Gastroesophageal sphincter (tissue), 4 donors: ENCODE results near the gene ERG. TPM values are rescaled to one million over a fixed set of nuclear protein-coding genes. Genes with fewer than 3 reads are reported as not detected.

Source experiments
- ATAC-seq: fragments of 150-250 bp; one replicate; pipeline ENCODE4 v1.9.1; 2016; ENCODE audit warnings: mild to moderate bottlenecking, moderate library complexity
- H3K27ac ChIP-seq, 4 donors: fragments of 200-600 bp; sonication (generic) in 3 of 4; 1 replicate in 3 of 4; 2 replicates in 1 of 4; pipeline ENCODE4 v1.5.1; 2016 to 2019
- H3K27me3 ChIP-seq: fragments of 200-600 bp; sonication (generic); one replicate; pipeline ENCODE4 v1.5.1; 2019
- H3K36me3 ChIP-seq, 2 donors: fragments of 200-600 bp; sonication (generic); one replicate each; pipeline ENCODE4 v1.5.1; 2019; ENCODE audit warnings: control low read depth in 1 of 2
- H3K4me1 ChIP-seq, 3 donors: fragments of 200-600 bp; sonication (generic); 1 replicate in 2 of 3; 2 replicates in 1 of 3; pipeline ENCODE4 v1.5.1; 2016 to 2019; ENCODE audit warnings: control low read depth in 2 of 3
- H3K4me3 ChIP-seq, 2 donors: fragments of 200-600 bp; sonication (generic); one replicate each; pipeline ENCODE4 v1.5.1; 2019; ENCODE audit warnings: mild to moderate bottlenecking in 1 of 2, moderate library complexity in 1 of 2
- H3K9me3 ChIP-seq, 3 donors: fragments of 200-600 bp; sonication (generic); one replicate each; pipeline ENCODE4 v1.5.1; 2017 to 2019; ENCODE audit warnings: control low read depth in 2 of 3
- EP300 ChIP-seq: sonication (generic); formaldehyde crosslinking; IDR thresholded peaks from one replicate; pipeline ENCODE4 v1.6.1; 2017; ENCODE audit warnings: antibody characterized with exemption, mild to moderate bottlenecking
- POLR2A ChIP-seq, 2 donors: fragments of 450-650 bp; IDR thresholded peaks; one replicate each; pipeline ENCODE4 v1.6.1; 2017; ENCODE audit warnings: antibody characterized with exemption in 2 of 2, mild to moderate bottlenecking in 2 of 2, moderate library complexity in 1 of 2
- POLR2AphosphoS5 ChIP-seq: sonication (generic); formaldehyde crosslinking; IDR thresholded peaks from one replicate; pipeline ENCODE4 v1.6.1; 2017; ENCODE audit warnings: antibody characterized with exemption
- WGBS, 2 donors: methylation state at CpG; one replicate each; pipeline ENCODE4 v1.1.5; 2018; ENCODE audit warnings: low coverage in 1 of 2; 5-methylcytosine and 5-hydroxymethylcytosine counted together
- total RNA-seq, 4 donors: library from RNA; depleted of rRNA; stranded (reverse); fragments of >200 nt; gene quantifications; one replicate each; pipeline ENCODE4 v1.1.0, GENCODE V29; 2016
- TF ChIP-seq, protein P1 (sequence below), 4 experiments: fragments of 200-600 bp in 2 of 4; fragments of 450-650 bp in 2 of 4; sonication (generic) in 1 of 4; IDR thresholded peaks; one replicate each; pipeline ENCODE4 v1.5.1; 2017 to 2019; ENCODE audit warnings: antibody characterized with exemption in 4 of 4, mild to moderate bottlenecking in 2 of 4, moderate library complexity in 2 of 4

The ERG gene
- total RNA-seq, 4 donors from 2014 or later, result 3.3 to 12.4 (median 10.9) TPM

DNA sequence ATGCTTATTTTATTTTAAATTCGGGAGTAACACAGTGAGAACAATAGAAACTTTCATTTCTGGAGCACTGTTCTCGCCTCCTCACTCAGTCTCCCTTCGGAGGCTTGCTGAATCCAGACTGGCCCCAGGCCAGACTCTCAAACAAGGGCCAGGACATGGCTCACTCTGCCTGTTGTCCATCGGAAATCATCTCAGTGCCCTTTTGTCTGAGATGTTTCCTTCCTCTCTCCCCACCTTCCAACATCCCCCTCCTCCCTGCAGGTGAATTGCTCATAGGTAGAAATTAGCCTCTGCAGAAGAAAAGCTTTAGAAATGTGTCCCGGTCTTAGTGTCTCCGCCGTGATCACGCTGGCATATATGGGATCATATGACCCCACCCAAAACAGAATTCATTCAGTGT lies 55.2 kb downstream of the ERG start:
- TF ChIP-seq POLR2A (IDR thresholded peaks at IDR 0.05), result no peak
- no peak for TF ChIP-seq EP300
- TF ChIP-seq, protein P1, sequence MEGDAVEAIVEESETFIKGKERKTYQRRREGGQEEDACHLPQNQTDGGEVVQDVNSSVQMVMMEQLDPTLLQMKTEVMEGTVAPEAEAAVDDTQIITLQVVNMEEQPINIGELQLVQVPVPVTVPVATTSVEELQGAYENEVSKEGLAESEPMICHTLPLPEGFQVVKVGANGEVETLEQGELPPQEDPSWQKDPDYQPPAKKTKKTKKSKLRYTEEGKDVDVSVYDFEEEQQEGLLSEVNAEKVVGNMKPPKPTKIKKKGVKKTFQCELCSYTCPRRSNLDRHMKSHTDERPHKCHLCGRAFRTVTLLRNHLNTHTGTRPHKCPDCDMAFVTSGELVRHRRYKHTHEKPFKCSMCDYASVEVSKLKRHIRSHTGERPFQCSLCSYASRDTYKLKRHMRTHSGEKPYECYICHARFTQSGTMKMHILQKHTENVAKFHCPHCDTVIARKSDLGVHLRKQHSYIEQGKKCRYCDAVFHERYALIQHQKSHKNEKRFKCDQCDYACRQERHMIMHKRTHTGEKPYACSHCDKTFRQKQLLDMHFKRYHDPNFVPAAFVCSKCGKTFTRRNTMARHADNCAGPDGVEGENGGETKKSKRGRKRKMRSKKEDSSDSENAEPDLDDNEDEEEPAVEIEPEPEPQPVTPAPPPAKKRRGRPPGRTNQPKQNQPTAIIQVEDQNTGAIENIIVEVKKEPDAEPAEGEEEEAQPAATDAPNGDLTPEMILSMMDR (IDR thresholded peaks at IDR 0.05), result no peak
- no peak for TF ChIP-seq POLR2AphosphoS5
- no peaks in the 10 kb centered on the region for H3K9me3 ChIP-seq
- H3K27me3 ChIP-seq, result peaks cover 14% of the 10 kb centered on the region
- WGBS, 2 donors, result 75 to 88% methylated on average over 4 to 8 of the region's 8 CpGs
- no peak for ATAC-seq
- no peak overlapping the region for H3K4me3 ChIP-seq
- no peaks in the 10 kb centered on the region for H3K36me3 ChIP-seq
- H3K4me1 ChIP-seq, result no peaks in the 10 kb centered on the region
- H3K27ac ChIP-seq, result no peak overlapping the region

DNA sequence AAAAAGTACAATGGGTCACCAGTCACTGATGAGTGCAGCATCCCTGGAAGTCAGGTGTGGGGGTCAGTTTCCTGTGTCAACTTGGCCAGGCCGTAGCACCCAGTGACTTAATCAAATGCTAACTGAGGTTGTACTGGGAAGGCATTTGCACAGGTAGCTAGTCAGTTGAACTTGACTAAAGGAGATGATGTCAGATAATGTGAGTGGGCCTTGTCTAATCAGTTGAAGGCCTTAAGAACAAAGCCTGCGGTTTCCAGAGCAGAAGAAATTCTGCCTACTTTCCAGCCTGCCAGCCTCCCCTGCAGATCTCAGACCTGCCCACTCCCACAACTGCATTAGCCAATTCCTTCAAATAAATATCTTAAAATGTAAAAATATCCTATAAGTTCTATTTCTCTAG lies 57.1 kb downstream of the ERG start:
- TF ChIP-seq EP300 (no peak), POLR2A (IDR thresholded peaks at IDR 0.05) (no peak), POLR2AphosphoS5 (no peak)
- TF ChIP-seq, protein P1 (IDR thresholded peaks at IDR 0.05), result no peak

DNA sequence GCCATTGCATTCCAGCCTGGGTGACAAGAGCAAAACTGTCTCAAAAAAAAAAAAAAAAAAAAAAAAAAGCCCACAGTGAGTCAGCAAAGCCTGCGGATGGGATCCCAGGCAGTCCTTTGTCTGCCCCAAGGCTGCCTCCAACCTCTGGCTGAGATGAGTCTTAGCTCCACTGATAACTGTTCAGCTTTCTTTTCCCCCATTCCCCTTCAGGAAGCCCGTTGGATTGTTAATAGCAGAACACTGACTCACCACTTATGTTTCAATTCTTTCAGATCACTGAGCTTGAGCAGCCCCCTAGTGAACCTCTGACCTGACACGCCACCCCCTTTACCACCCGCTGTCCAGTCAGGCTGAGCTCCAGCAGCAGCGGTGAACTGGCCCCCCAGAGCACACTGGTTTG lies 57.5 kb downstream of the ERG start:
- WGBS, 2 donors, result 50 to 55% methylated on average over 1 to 2 of the region's 5 CpGs
- no peak overlapping the region for H3K4me3 ChIP-seq
- H3K4me1 ChIP-seq, result peaks cover 0 to 5% (median 0%) of the 10 kb centered on the region in 3 donors
- H3K9me3 ChIP-seq, result no peaks in the 10 kb centered on the region
- TF ChIP-seq EP300 (no peak), POLR2AphosphoS5 (no peak), POLR2A (IDR thresholded peaks at IDR 0.05) (no peak)
- TF ChIP-seq, protein P1 (IDR thresholded peaks at IDR 0.05), result no peak
- no peak overlapping the region for H3K27ac ChIP-seq
- ATAC-seq, result no peak
- H3K36me3 ChIP-seq, result no peaks in the 10 kb centered on the region
- peaks cover 14% of the 10 kb centered on the region for H3K27me3 ChIP-seq

More for the DNA sequence above, 57.1 kb downstream of the ERG start:
- H3K27me3 ChIP-seq, result peaks cover 14% of the 10 kb centered on the region
- H3K27ac ChIP-seq, result no peak overlapping the region
- H3K4me1 ChIP-seq, result peaks cover 0 to under 1% (median 0%) of the 10 kb centered on the region in 3 donors
- WGBS, 2 donors, result 75 to 100% methylated on average over 1 to 2 of the region's 2 CpGs
- ATAC-seq, result no peak
- no peak overlapping the region for H3K4me3 ChIP-seq
- H3K9me3 ChIP-seq, result no peaks in the 10 kb centered on the region
- H3K36me3 ChIP-seq, result no peaks in the 10 kb centered on the region

DNA sequence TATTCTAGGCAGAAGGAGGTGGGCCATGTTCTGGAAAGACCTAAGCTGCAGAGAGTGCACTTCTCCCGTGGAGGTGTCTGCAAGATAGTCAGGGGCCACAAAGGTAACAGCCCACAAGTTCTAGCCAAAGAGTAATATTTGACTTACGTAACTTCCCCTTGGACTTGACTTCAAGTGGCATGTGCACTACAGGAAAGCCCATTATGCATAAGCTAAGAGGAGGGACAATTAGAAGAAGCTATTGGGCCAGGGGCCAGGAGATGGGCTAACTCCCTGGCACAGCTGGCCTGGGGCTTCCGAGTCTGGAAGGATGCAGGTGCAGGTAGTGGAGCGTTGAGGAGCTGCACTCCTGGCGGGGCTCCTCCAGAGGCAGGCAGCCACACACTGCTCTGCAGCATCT lies 58.3 kb downstream of the ERG start:
- Histone ChIP-seq H3K27me3 (peaks cover 14% of the 10 kb centered on the region), H3K9me3 (no peaks in the 10 kb centered on the region), H3K4me1 (peaks cover 0 to 13% (median 2%) of the 10 kb centered on the region in 3 donors), H3K27ac (no peak overlapping the region), H3K4me3 (no peak overlapping the region), H3K36me3 (no peaks in the 10 kb centered on the region)
- TF ChIP-seq EP300, result no peak
- TF ChIP-seq, protein P1 (IDR thresholded peaks at IDR 0.05), result no peak
- 55 to 90% methylated on average over 2 to 4 of the region's 5 CpGs for WGBS, 2 donors
- ATAC-seq, result no peak

DNA sequence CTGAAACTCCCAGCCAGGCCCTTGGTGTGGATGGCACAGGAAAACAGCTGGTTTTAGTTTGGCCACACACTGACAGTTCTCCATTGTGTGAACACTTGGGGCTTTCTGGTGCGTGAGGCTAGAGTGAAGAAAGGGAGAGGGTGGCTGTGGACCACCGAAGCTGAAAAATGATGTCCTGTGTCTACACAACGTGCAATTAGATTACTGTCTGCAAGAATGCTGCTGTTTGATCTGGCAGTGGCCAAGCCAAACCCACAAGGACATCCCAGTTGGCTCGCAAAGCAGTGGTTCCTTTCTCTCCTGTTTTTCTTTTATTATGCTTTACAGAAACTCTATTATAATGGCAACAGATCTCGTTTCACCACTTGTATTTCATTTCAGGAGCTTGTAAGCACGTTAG lies 58.9 kb downstream of the ERG start:
- H3K27me3 ChIP-seq, result peaks cover 14% of the 10 kb centered on the region
- no peaks in the 10 kb centered on the region for H3K36me3 ChIP-seq
- ATAC-seq, result no peak
- no peak overlapping the region for H3K27ac ChIP-seq
- H3K4me3 ChIP-seq, result no peak overlapping the region
- 37% methylated on average over 4 of the region's 6 CpGs; no CpG with 5 or more reads in 1 of the 2 donors for WGBS, 2 donors
- no peaks in the 10 kb centered on the region for H3K9me3 ChIP-seq
- peaks cover 0 to 18% (median 2%) of the 10 kb centered on the region in 3 donors for H3K4me1 ChIP-seq
- no peak for TF ChIP-seq POLR2AphosphoS5
- no peak for TF ChIP-seq EP300
- no peak for TF ChIP-seq POLR2A (IDR thresholded peaks at IDR 0.05)
- TF ChIP-seq, protein P1 (IDR thresholded peaks at IDR 0.05), result no peak
